GM23248 (cell line): Measurements from ENCODE around the gene CDK14. TPM values are rescaled to one million over a fixed set of nuclear protein-coding genes. Genes with fewer than 3 reads are reported as not detected.

Source experiments
- DNase-seq: peaks from one replicate; pipeline ENCODE4 v3.0.0-alpha.2; 2015
- H2AFZ ChIP-seq: fragments of 200-600 bp; sonication (generic); 2 replicates; pipeline ENCODE4 v1.6.1; 2016; ENCODE audit warnings: antibody characterized with exemption
- H3F3A ChIP-seq: fragments of 200-600 bp; sonication (generic); 2 replicates; pipeline ENCODE4 v1.6.1; 2016; ENCODE audit warnings: mild to moderate bottlenecking, antibody characterized with exemption, mixed run types; ENCODE audit not compliant: insufficient read depth
- H3K27ac ChIP-seq: fragments of 200-600 bp; sonication (generic); 2 replicates; pipeline ENCODE4 v1.5.1; 2016; ENCODE audit warnings: mild to moderate bottlenecking
- H3K27me3 ChIP-seq: fragments of 200-600 bp; sonication (generic); replicated peaks from 2 replicates; pipeline ENCODE4 v1.6.1; 2016; ENCODE audit warnings: mild to moderate bottlenecking; ENCODE audit not compliant: insufficient read depth
- H3K36me3 ChIP-seq: fragments of 200-600 bp; sonication (generic); 2 replicates; pipeline ENCODE4 v1.6.1; 2016; ENCODE audit warnings: low read depth, mild to moderate bottlenecking
- H3K4me1 ChIP-seq: fragments of 200-600 bp; sonication (generic); 2 replicates; pipeline ENCODE4 v1.6.1; 2016; ENCODE audit warnings: mild to moderate bottlenecking; ENCODE audit not compliant: insufficient read depth
- H3K4me2 ChIP-seq: fragments of 200-600 bp; sonication (generic); one replicate; pipeline ENCODE4 v1.6.1; 2016; ENCODE audit warnings: mild to moderate bottlenecking; ENCODE audit not compliant: unreplicated experiment
- H3K4me3 ChIP-seq: fragments of 200-600 bp; sonication (generic); 2 replicates; pipeline ENCODE4 v1.5.1; 2016; ENCODE audit warnings: mild to moderate bottlenecking
- H3K79me2 ChIP-seq: fragments of 200-600 bp; sonication (generic); 2 replicates; pipeline ENCODE4 v1.6.1; 2016; ENCODE audit warnings: mild to moderate bottlenecking; ENCODE audit not compliant: insufficient read depth
- H3K9ac ChIP-seq: fragments of 200-600 bp; sonication (generic); 2 replicates; pipeline ENCODE4 v1.6.1; 2016; ENCODE audit warnings: mild to moderate bottlenecking
- H3K9me2 ChIP-seq: fragments of 200-600 bp; sonication (generic); 2 replicates; pipeline ENCODE4 v1.6.1; 2016; ENCODE audit warnings: mixed run types, mild to moderate bottlenecking, moderate library complexity; ENCODE audit not compliant: insufficient read depth
- H3K9me3 ChIP-seq: fragments of 200-600 bp; sonication (generic); one replicate; pipeline ENCODE4 v1.6.1; 2017; ENCODE audit warnings: low read depth
- H4K20me1 ChIP-seq: fragments of 200-600 bp; sonication (generic); 2 replicates; pipeline ENCODE4 v1.6.0; 2016; ENCODE audit not compliant: insufficient read depth
- EZH2 ChIP-seq: fragments of 200-600 bp; sonication (generic); IDR thresholded peaks from 2 replicates; pipeline ENCODE4 v1.6.1; 2018; ENCODE audit warnings: antibody characterized with exemption, mild to moderate bottlenecking; ENCODE audit not compliant: insufficient read depth, poor library complexity, severe bottlenecking
- EZH2phosphoT487 ChIP-seq: fragments of 200-600 bp; sonication (generic); IDR thresholded peaks from 2 replicates; pipeline ENCODE4 v1.6.1; 2018; ENCODE audit warnings: antibody characterized with exemption, moderate library complexity, mild to moderate bottlenecking, low read depth; ENCODE audit not compliant: insufficient read depth
- WGBS, 2 experiments: methylation state at CpG; one replicate each; pipeline ENCODE4 v1.1.6; 2015 to 2017; ENCODE audit warnings: low lambda C conversion rate in 2 of 2, low coverage in 1 of 2; ENCODE audit errors: missing lambda C conversion rate in 2 of 2; 5-methylcytosine and 5-hydroxymethylcytosine counted together
- in situ Hi-C: fragments of 300-500 bp; cut with MboI; formaldehyde crosslinking; loops from 2 replicates; pipeline ENCODE4 v1.15.0; 2020
- polyA plus RNA-seq: library from polyadenylated mRNA; unstranded; fragments of >200 nt; fragmentation: Nextera tagmentation; extraction: Ambion mirVana; gene quantifications from 2 replicates; pipeline ENCODE4 v1.2.1, GENCODE V29; 2016
- total RNA-seq: library from RNA; depleted of rRNA; stranded (reverse); fragments of >200 nt; shearing (Covaris generic); gene quantifications from 2 replicates; pipeline ENCODE4 v1.2.3, GENCODE V29; 2014

Gene CDK14
- total and polyA plus RNA-seq, 2 experiments from 2014 or later: 19.9 to 21.2 TPM

DNA sequence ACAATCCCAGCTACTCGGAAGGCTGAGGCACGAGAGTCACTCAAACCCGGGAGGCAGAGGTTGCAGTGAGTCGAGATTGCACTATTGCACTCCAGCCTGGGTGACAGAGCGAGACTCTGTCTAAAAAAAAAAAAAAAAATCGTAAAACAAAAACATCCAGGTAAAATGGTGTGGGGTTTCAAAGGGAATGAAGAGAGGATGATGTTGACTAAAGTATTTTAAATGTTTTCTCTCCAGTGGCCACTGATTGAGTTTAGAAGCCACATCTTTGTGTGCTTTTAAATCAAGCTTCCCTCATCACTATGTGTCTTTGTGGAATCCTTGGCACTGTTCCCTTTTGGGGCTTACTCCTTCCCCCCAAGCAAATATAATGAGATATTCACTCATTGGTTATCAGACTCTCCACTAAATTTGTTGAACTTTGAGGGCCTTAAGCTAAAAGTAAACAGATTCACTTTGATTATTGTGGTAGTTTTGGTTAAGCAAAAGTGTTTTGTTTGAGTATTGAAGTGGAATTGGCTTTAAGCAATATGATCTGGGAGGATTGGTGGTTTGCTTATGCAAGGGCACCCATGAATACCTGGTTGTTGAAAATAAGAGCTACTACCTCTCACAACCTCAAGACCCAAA is 162.9 kb downstream of the CDK14 start:
- H3K79me2 ChIP-seq: peaks cover 53% of the 10 kb centered on the region
- no peak overlapping the region for H3K4me2 ChIP-seq
- no peaks in the 10 kb centered on the region for H3K36me3 ChIP-seq
- H3F3A ChIP-seq: peaks cover 10% of the 10 kb centered on the region; the same call in 1 of the 2 replicates
- no peak overlapping the region for H3K9ac ChIP-seq
- H3K4me1 ChIP-seq: peaks cover 25% of the 10 kb centered on the region
- H3K4me3 ChIP-seq: no peak overlapping the region
- no peak overlapping the region for H3K27ac ChIP-seq
- no peak for TF ChIP-seq EZH2
- no peak for TF ChIP-seq EZH2phosphoT487
- in situ Hi-C loops: no loop called here
- WGBS, 2 experiments: 97 to 98% methylated on average over 6 of the region's 6 CpGs
- no peaks in the 10 kb centered on the region for H3K27me3 ChIP-seq
- H3K9me2 ChIP-seq: no peaks in the 10 kb centered on the region
- no peak overlapping the region for H2AFZ ChIP-seq
- no peak for DNase-seq
- no peaks in the 10 kb centered on the region for H4K20me1 ChIP-seq
- H3K9me3 ChIP-seq: no peaks in the 10 kb centered on the region

DNA sequence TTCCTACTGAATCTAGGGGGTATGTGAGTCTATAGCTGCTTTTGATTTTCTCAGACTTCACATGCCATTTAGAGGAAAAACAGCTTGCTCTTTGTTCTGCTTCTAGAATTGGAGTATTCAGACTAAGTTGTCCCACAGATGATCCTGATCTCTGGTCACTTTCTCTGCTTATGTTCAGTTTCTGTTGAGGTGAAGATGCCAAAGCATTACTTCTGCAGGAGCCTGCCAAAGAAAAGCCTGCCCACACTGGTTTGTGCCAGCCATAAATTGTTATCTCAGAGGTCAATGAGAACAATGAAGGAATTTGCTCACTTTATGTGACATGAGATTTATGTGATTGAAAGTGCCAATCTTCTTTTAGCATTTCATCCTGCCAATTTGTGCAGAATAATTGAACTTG is 163.6 kb downstream of the CDK14 start:
- H3K79me2 ChIP-seq: peaks cover 60% of the 10 kb centered on the region
- in situ Hi-C loops: no loop called here
- H3F3A ChIP-seq: peaks cover 10% of the 10 kb centered on the region; the same call in 1 of the 2 replicates
- H3K4me3 ChIP-seq: no peak overlapping the region
- no peak for DNase-seq
- no peaks in the 10 kb centered on the region for H3K36me3 ChIP-seq
- no peak overlapping the region for H2AFZ ChIP-seq
- no peaks in the 10 kb centered on the region for H3K27me3 ChIP-seq
- H3K4me1 ChIP-seq: peaks cover 27% of the 10 kb centered on the region
- H3K27ac ChIP-seq: no peak overlapping the region
- TF ChIP-seq EZH2: no peak
- no peak for TF ChIP-seq EZH2phosphoT487
- H3K4me2 ChIP-seq: no peak overlapping the region
- H3K9me3 ChIP-seq: no peaks in the 10 kb centered on the region
- no peak overlapping the region for H3K9ac ChIP-seq
- no peaks in the 10 kb centered on the region for H3K9me2 ChIP-seq
- H4K20me1 ChIP-seq: no peaks in the 10 kb centered on the region

DNA sequence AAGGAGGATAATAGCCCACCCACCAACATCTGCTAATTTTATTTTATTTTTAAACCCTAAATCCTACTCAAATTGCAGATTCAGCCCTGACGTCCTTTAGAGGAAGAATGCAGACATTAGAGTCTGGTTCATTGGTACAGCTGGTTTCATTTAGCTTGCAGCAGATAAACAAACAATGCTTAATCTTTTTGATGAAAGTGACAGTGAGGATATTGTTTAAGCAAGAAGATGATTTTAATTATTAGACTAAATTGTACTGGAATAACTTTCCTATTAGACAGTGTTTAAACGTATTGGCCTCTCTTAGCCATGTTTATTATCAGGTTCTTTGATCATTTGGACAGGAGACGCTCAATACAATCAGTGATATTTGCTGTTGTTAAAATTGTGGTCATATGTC is 164.8 kb downstream of the CDK14 start:
- Histone ChIP-seq H4K20me1 (no peaks in the 10 kb centered on the region), H3F3A (peaks cover 15% of the 10 kb centered on the region; the same call in 1 of the 2 replicates), H3K36me3 (no peaks in the 10 kb centered on the region), H3K9me3 (no peaks in the 10 kb centered on the region), H3K9ac (no peak overlapping the region), H3K27ac (no peak overlapping the region), H2AFZ (no peak overlapping the region), H3K79me2 (peaks cover 71% of the 10 kb centered on the region), H3K4me2 (no peak overlapping the region), H3K4me1 (peaks cover 35% of the 10 kb centered on the region), H3K4me3 (no peak overlapping the region), H3K27me3 (no peaks in the 10 kb centered on the region), H3K9me2 (no peaks in the 10 kb centered on the region)
- DNase-seq: no peak
- in situ Hi-C loops: no loop called here
- 53 to 57% methylated on average over 3 of the region's 3 CpGs for WGBS, 2 experiments
- no peak for TF ChIP-seq EZH2
- no peak for TF ChIP-seq EZH2phosphoT487

DNA sequence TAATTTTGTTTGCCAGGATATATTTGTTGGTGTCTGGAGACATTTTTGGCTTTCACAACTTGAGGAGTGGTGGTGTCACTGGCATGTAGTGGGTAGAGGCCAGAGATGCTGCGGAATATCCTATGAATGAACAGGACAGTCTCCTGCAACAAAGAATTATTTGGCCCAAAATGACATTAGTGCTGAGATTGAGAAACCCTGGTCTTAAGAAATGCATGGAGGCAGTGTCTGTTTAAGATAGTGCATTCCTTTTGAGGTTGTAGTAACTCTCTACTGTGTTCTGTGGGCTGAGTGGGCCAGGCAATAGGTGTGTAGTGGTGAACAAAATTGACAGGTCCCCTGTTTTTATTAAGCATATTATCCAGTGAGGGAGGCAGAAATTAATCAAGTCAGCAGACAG is 165.5 kb downstream of the CDK14 start:
- Histone ChIP-seq H3K9me2 (no peaks in the 10 kb centered on the region), H3K4me3 (no peak overlapping the region), H3K27me3 (no peaks in the 10 kb centered on the region), H3K27ac (no peak overlapping the region), H3K9me3 (no peaks in the 10 kb centered on the region), H4K20me1 (no peaks in the 10 kb centered on the region), H3K4me2 (no peak overlapping the region), H3F3A (peaks cover 21% of the 10 kb centered on the region; the same call in 1 of the 2 replicates), H2AFZ (no peak overlapping the region), H3K9ac (no peak overlapping the region), H3K79me2 (peaks cover 71% of the 10 kb centered on the region), H3K4me1 (peaks cover 42% of the 10 kb centered on the region), H3K36me3 (no peaks in the 10 kb centered on the region)
- 65 to 84% methylated on average over 1 of the region's 1 CpG for WGBS, 2 experiments
- DNase-seq: peak; percentile 22
- no peak for TF ChIP-seq EZH2
- no peak for TF ChIP-seq EZH2phosphoT487
- in situ Hi-C loops: no loop called here
